Esophagus muscularis mucosa (tissue), 4 donors: ENCODE data around the gene VPS13D.

Source experiments
- CTCF ChIP-seq, 3 experiments: fragments of 200-600 bp in 2 of 3; fragments of 450-650 bp in 1 of 3; sonication (generic) in 2 of 3; IDR thresholded peaks; one replicate each; pipeline ENCODE4 v1.5.1; 2017 to 2019; ENCODE audit warnings: antibody characterized with exemption in 3 of 3, mild to moderate bottlenecking in 2 of 3, moderate library complexity in 1 of 3
- EP300 ChIP-seq: sonication (generic); formaldehyde crosslinking; IDR thresholded peaks from one replicate; pipeline ENCODE4 v1.6.1; 2017; ENCODE audit warnings: antibody characterized with exemption
- POLR2A ChIP-seq: fragments of 450-650 bp; IDR thresholded peaks from one replicate; pipeline ENCODE4 v1.6.1; 2017; ENCODE audit warnings: antibody characterized with exemption, moderate library complexity, mild to moderate bottlenecking, low read depth
- POLR2AphosphoS5 ChIP-seq, 2 donors: sonication (generic); formaldehyde crosslinking; IDR thresholded peaks; one replicate each; pipeline ENCODE4 v1.6.1; 2017; ENCODE audit warnings: antibody characterized with exemption in 2 of 2

GRCh38 chr1:12229386-12229834 lies 420 bp upstream of the VPS13D start:
- TF ChIP-seq CTCF (IDR thresholded peaks at IDR 0.05) (no peak), POLR2A (no peak), POLR2AphosphoS5 (IDR thresholded peaks at IDR 0.05) (no peak), EP300 (no peak)
